HepG2 (cell line): Measurements from ENCODE around the gene ADSL. TPM values are rescaled to one million over a fixed set of nuclear protein-coding genes. Genes with fewer than 3 reads are reported as not detected.

ENCODE experiments used
- ATAC-seq: fragments of 200-7000 bp; cut with Tn5 transposase; 3 replicates; pipeline ENCODE4 v1.9.1; 2020; ENCODE audit warnings: mild to moderate bottlenecking, moderate library complexity
- BruUV-seq: library from RNA; stranded (reverse); fragments of 400-500 nt; replicated peaks from 2 replicates; lab custom pipeline; 2021; lab: Mats Ljungman, UMichigan
- CTCF ChIA-PET: fragments of 300-600 bp; formaldehyde crosslinking; extraction: SDS; loops from one replicate; lab custom pipeline; 2021; ENCODE audit warnings: low total read pairs, inconsistent platforms, low intra/inter-chr PET ratio; lab: Yijun Ruan, JAX
- POLR2A ChIA-PET: fragments of 350-600 bp; sonication (Branson Sonifier 250); formaldehyde crosslinking; loops from one replicate; lab custom pipeline; 2020; ENCODE audit warnings: antibody characterized with exemption, inconsistent platforms; lab: Yijun Ruan, JAX
- DNase-seq: peaks from one replicate; pipeline ENCODE4 v3.0.0-alpha.2; 2015; ENCODE audit warnings: low spot score
- FAIRE-seq: peaks from 3 replicates; lab custom pipeline; 2011; peaks lifted over from hg19 to GRCh38; lab: Jason Lieb, UNC
- H2AFZ ChIP-seq: one replicate; pipeline ENCODE4 v1.6.1; 2011; ENCODE audit warnings: low read length, inconsistent platforms
- H3K27ac ChIP-seq: fragments of 300-600 bp; 3 replicates; pipeline ENCODE4 v1.8.0; 2011; ENCODE audit warnings: mixed run types, mild to moderate bottlenecking, mixed read lengths, low read length, inconsistent platforms; ENCODE audit not compliant: insufficient read depth; ENCODE audit errors: extremely low read length
- H3K27me3 ChIP-seq, 2 experiments: fragments of 200-600 bp in 1 of 2; 2 replicates in 1 of 2; 3 replicates in 1 of 2; pipeline versions ENCODE4 v1.6.0 to v1.8.0; 2011; ENCODE audit warnings: low read length in 2 of 2, mild to moderate bottlenecking in 2 of 2, moderate library complexity in 2 of 2, inconsistent platforms in 1 of 2; ENCODE audit not compliant: insufficient read depth in 2 of 2, control insufficient read depth in 1 of 2
- H3K36me3 ChIP-seq, 2 experiments: fragments of 200-600 bp in 1 of 2; replicated peaks in 1 of 2; 2 replicates in 1 of 2; 3 replicates in 1 of 2; pipeline versions ENCODE4 v1.5.1 to v1.8.0; 2011; ENCODE audit warnings: low read length in 2 of 2, inconsistent platforms in 1 of 2; ENCODE audit not compliant: insufficient read depth in 2 of 2, control insufficient read depth in 1 of 2
- H3K4me1 ChIP-seq: 2 replicates; pipeline ENCODE4 v1.5.1; 2012; ENCODE audit warnings: low read length, inconsistent platforms; ENCODE audit not compliant: insufficient read depth
- H3K4me2 ChIP-seq: 2 replicates; pipeline ENCODE4 v1.6.0; 2011; ENCODE audit warnings: low read depth, low read length, inconsistent platforms
- H3K4me3 ChIP-seq, 3 experiments: fragments of 200-600 bp in 1 of 3; sonication (generic), shearing (Covaris generic) in 1 of 3; replicated peaks in 1 of 3; 2 replicates each; pipeline ENCODE4 v1.5.1; 2011 to 2016; ENCODE audit warnings: low read length in 3 of 3, inconsistent platforms in 2 of 3, low read depth in 2 of 3, mild to moderate bottlenecking in 2 of 3, control low read depth in 1 of 3, mixed read lengths in 1 of 3; ENCODE audit not compliant: insufficient read depth in 1 of 3
- H3K79me2 ChIP-seq: one replicate; pipeline ENCODE4 v1.6.1; 2011; ENCODE audit warnings: low read length, inconsistent platforms; ENCODE audit not compliant: insufficient read depth
- H3K9ac ChIP-seq: 2 replicates; pipeline ENCODE4 v1.6.0; 2011; ENCODE audit warnings: mild to moderate bottlenecking, low read depth, low read length, inconsistent platforms; ENCODE audit not compliant: insufficient read depth
- H3K9me3 ChIP-seq: 2 replicates; pipeline ENCODE4 v1.5.1; 2012; ENCODE audit warnings: mild to moderate bottlenecking, low read length
- H4K20me1 ChIP-seq: 2 replicates; pipeline ENCODE4 v1.6.0; 2011; ENCODE audit warnings: inconsistent platforms, mild to moderate bottlenecking, low read length, moderate library complexity; ENCODE audit not compliant: insufficient read depth
- ARID4A ChIP-seq: sonication (generic); formaldehyde crosslinking; IDR thresholded peaks from 2 replicates; pipeline ENCODE4 v1.5.0; 2020; ENCODE audit warnings: mild to moderate bottlenecking, missing genetic modification reagents, borderline replicate concordance
- ATF6 ChIP-seq: sonication (generic); formaldehyde crosslinking; conservative IDR thresholded peaks from 2 replicates; pipeline ENCODE4 v1.4.0; 2020; ENCODE audit warnings: missing genetic modification reagents
- CREM ChIP-seq, 2 experiments: sonication (generic) in 1 of 2; formaldehyde crosslinking in 1 of 2; IDR thresholded peaks; 2 replicates each; pipeline versions ENCODE4 v1.4.0 to v1.6.1; 2016 to 2020; ENCODE audit warnings: antibody characterized with exemption in 1 of 2, mild to moderate bottlenecking in 1 of 2, missing genetic modification reagents in 1 of 2
- DPF2 ChIP-seq: sonication (generic); formaldehyde crosslinking; IDR thresholded peaks from 2 replicates; pipeline ENCODE4 v1.4.0; 2020; ENCODE audit warnings: mild to moderate bottlenecking, low read depth, missing genetic modification reagents, borderline replicate concordance
- HNRNPH1 ChIP-seq: fragments of 200-400 bp; formaldehyde crosslinking; optimal IDR thresholded peaks from 2 replicates; pipeline ENCODE3; 2017; ENCODE audit warnings: mild to moderate bottlenecking, low read depth, low read length
- KDM1A ChIP-seq: IDR thresholded peaks from 2 replicates; pipeline ENCODE4 v1.6.1; 2016; ENCODE audit warnings: missing compliant biosample characterization
- REL ChIP-seq: sonication (generic); formaldehyde crosslinking; conservative IDR thresholded peaks from 2 replicates; pipeline ENCODE4 v1.8.0; 2022; ENCODE audit warnings: mild to moderate bottlenecking, missing genetic modification reagents, moderate library complexity
- REXO4 ChIP-seq: sonication (generic); formaldehyde crosslinking; IDR thresholded peaks from 2 replicates; pipeline ENCODE4 v1.8.0; 2022; ENCODE audit warnings: missing genetic modification reagents, mild to moderate bottlenecking, borderline replicate concordance
- SRSF1 ChIP-seq: fragments of 200-400 bp; formaldehyde crosslinking; optimal IDR thresholded peaks from 2 replicates; pipeline ENCODE3; 2017; ENCODE audit warnings: mild to moderate bottlenecking, low read depth, low read length, moderate library complexity
- ZNF563 ChIP-seq: sonication (generic); formaldehyde crosslinking; IDR thresholded peaks from 2 replicates; pipeline ENCODE4 v1.8.0; 2022; ENCODE audit warnings: mild to moderate bottlenecking, moderate library complexity, missing genetic modification reagents
- ZNF580 ChIP-seq: IDR thresholded peaks from 2 replicates; pipeline ENCODE4 v1.6.1; 2016; ENCODE audit warnings: low read depth, borderline replicate concordance
- ZNF75D ChIP-seq: sonication (generic); formaldehyde crosslinking; IDR thresholded peaks from 2 replicates; pipeline ENCODE4 v1.8.1; 2023; ENCODE audit warnings: missing genetic modification reagents, mild to moderate bottlenecking, borderline replicate concordance
- ZNF773 ChIP-seq: sonication (generic); formaldehyde crosslinking; IDR thresholded peaks from 2 replicates; pipeline ENCODE4 v1.4.0; 2020; ENCODE audit warnings: missing genetic modification reagents, borderline replicate concordance
- WGBS: methylation state at CpG from one replicate; pipeline ENCODE4 v1.1.6; 2017; ENCODE audit warnings: low lambda C conversion rate; 5-methylcytosine and 5-hydroxymethylcytosine counted together
- in situ Hi-C: cut with HindIII; loops from 2 replicates; pipeline ENCODE4 v1.10.0; 2017; ENCODE audit warnings: low pct_unique_long_range_greater_than_20kb; ENCODE audit not compliant: extremely low pct_ligation_motif_present
- intact Hi-C: fragments of 100-400 bp; cut with micrococcal nuclease; formaldehyde crosslinking; loops from one replicate; pipeline ENCODE4 v1.10.0; 2022; ENCODE audit not compliant: unreplicated experiment
- polyA plus RNA-seq, 8 experiments: library from polyadenylated mRNA; depleted of rRNA in 3 of 8; stranded (reverse) in 7 of 8; unstranded in 1 of 8; fragments of >200 nt; fragmentation: Illumina TruSeq in 4 of 8; extraction: Trizol in 4 of 8; gene quantifications; 2 replicates each; pipeline versions ENCODE4 v1.2.1 to v1.2.3, GENCODE V29; 2011 to 2016; ENCODE audit warnings: low read depth in 4 of 8, missing spikeins in 1 of 8, mixed read lengths in 1 of 8; ENCODE audit not compliant: insufficient read depth in 1 of 8
- total RNA-seq, 5 experiments: library from RNA; depleted of rRNA; stranded (reverse); fragments of >200 nt; fragmentation: Illumina TruSeq; extraction: Trizol; gene quantifications; 2 replicates each; pipeline ENCODE4 v1.2.3, GENCODE V29; 2016; ENCODE audit warnings: low read depth in 1 of 5

The ADSL gene
- total and polyA plus RNA-seq, 2 of the 13 experiments (the other 11 are each of a cell fraction or from before 2014, with no cell fraction given): 123 to 174 TPM

- DNase-seq (no peak), ATAC-seq (no peak), FAIRE-seq (no peak)
- no peak overlapping the region for H3K4me3 ChIP-seq
- ChIA-PET POLR2A (no interaction called here), CTCF (no interaction called here)
- no peak overlapping the region for H3K9ac ChIP-seq
- BruUV-seq: no TSS peak
- H3K9me3 ChIP-seq: no peaks in the 10 kb centered on the region
- peaks cover 0 to 1% of the 10 kb centered on the region in 2 experiments; a peak in 1 of 5 replicates for H3K36me3 ChIP-seq
- no peaks in the 10 kb centered on the region for H3K4me1 ChIP-seq
- H3K79me2 ChIP-seq: no peaks in the 10 kb centered on the region
- H2AFZ ChIP-seq: no peak overlapping the region
- in situ Hi-C loops (no loop called here), intact Hi-C loops (no loop called here)
- H3K27ac ChIP-seq: no peak overlapping the region
- H4K20me1 ChIP-seq: no peaks in the 10 kb centered on the region
- no peaks in the 10 kb centered on the region for H3K27me3 ChIP-seq
- TF ChIP-seq REL (CRISPR knock-in tag) (no peak), ARID4A (CRISPR knock-in tag) (no peak), ZNF563 (no peak), ZNF75D (CRISPR knock-in tag) (no peak), REXO4 (CRISPR knock-in tag) (no peak), SRSF1 (no peak), KDM1A (CRISPR knock-in tag) (no peak), ZNF773 (no peak), HNRNPH1 (no peak), ATF6 (CRISPR knock-in tag) (no peak), ZNF580 (no peak), DPF2 (CRISPR knock-in tag) (no peak), CREM (IDR thresholded peaks at IDR 0.05) (no peak), CREM (CRISPR knock-in tag; IDR thresholded peaks at IDR 0.05) (no peak)
- no peak overlapping the region for H3K4me2 ChIP-seq
- 100% methylated on average over 2 of the region's 2 CpGs for WGBS
Measured at GRCh38 chr22:40334060-40334459, 12.2 kb upstream of the ADSL start.
